Motor neuron (in vitro differentiated cells): Measurements from ENCODE around the gene TMTC1. TPM values are rescaled to one million over a fixed set of nuclear protein-coding genes. Genes with fewer than 3 reads are reported as not detected.
A peak's percentile ranks its signal among the peaks of the same experiment; 100 is the strongest.
"Not testable (repeated sequence)": the region's sequence is repeated elsewhere in the genome, so short reads cannot be mapped to it uniquely, and the experiment has no call there.

Experiments used
- ATAC-seq, 8 experiments: fragments of 200-7000 bp; cut with Tn5 transposase; replicated peaks in 6 of 8; 2 replicates each; pipeline ENCODE4 v1.8.0; 2021; ENCODE audit warnings: mild to moderate bottlenecking in 8 of 8, moderate library complexity in 8 of 8
- H3K27ac ChIP-seq, 2 donors: fragments of 250-450 bp; sonication (Bioruptor Pico); 2 replicates each; pipeline ENCODE4 v1.9.0; 2021; ENCODE audit warnings: antibody characterized with exemption in 2 of 2, mild to moderate bottlenecking in 2 of 2, moderate library complexity in 1 of 2
- H3K4me1 ChIP-seq, 2 donors: fragments of 250-450 bp; sonication (Bioruptor Pico); replicated peaks in 1 of 2; 2 replicates each; pipeline ENCODE4 v1.6.1; 2021; ENCODE audit warnings: antibody characterized with exemption in 2 of 2, mild to moderate bottlenecking in 2 of 2, moderate library complexity in 1 of 2
- H3K4me3 ChIP-seq, 5 donors: fragments of 250-450 bp; sonication (Bioruptor Pico); 2 replicates each; pipeline ENCODE4 v1.9.0; 2021; ENCODE audit warnings: antibody characterized with exemption in 5 of 5, mild to moderate bottlenecking in 5 of 5, moderate library complexity in 4 of 5
- WGBS, 10 experiments: fragments of 450-650 bp; shearing (Covaris generic); methylation state at CpG; one replicate each; pipeline ENCODE4 v1.0.0; 2022; 5-methylcytosine and 5-hydroxymethylcytosine counted together
- in situ Hi-C, 9 experiments: fragments of 400-800 bp; cut with MboI; loops; one replicate each; pipeline ENCODE4 v1.15.0; 2021; ENCODE audit warnings: low sequenced_read_pairs in 9 of 9, low pct_unique_long_range_greater_than_20kb in 2 of 9; ENCODE audit not compliant: unreplicated experiment in 9 of 9
- total RNA-seq, 8 experiments: library from RNA; unstranded; fragments of 300-600 nt; gene quantifications; 2 replicates each; pipeline versions ENCODE4 v1.2.3 to v1.2.4, GENCODE V29; 2022

TMTC1 gene
- total RNA-seq, 8 experiments from 2014 or later = 5.8 to 98.0 (median 10.4) TPM

GRCh38 chr12:29555451-29555850, 228.3 kb downstream of the TMTC1 start:
- H3K4me3 ChIP-seq, ATAC-seq, in situ Hi-C loops, H3K27ac ChIP-seq: not testable (repeated sequence)
- no CpG with 5 or more reads among the region's 2 CpGs for WGBS, 10 experiments
- peaks cover 0 to 20% of the 10 kb centered on the region in 2 donors for H3K4me1 ChIP-seq

GRCh38 chr12:29552994-29553748, 230.6 kb downstream of the TMTC1 start:
- no peak for ATAC-seq
- WGBS, 10 experiments = 34 to 94% (median 79%) methylated on average over 2 to 3 of the region's 3 CpGs; no CpG with 5 or more reads in 1 of the 10 experiments
- no peak overlapping the region for H3K27ac ChIP-seq
- no peak overlapping the region for H3K4me3 ChIP-seq
- in situ Hi-C loops = no loop called here
- H3K4me1 ChIP-seq = peaks cover 0 to 9% of the 10 kb centered on the region in 2 donors

- Histone ChIP-seq H3K4me3 (no peak overlapping the region), H3K27ac (no peak overlapping the region), H3K4me1 (peaks cover 0 to 9% of the 10 kb centered on the region in 2 donors)
- ATAC-seq = peak; percentile 59 to 89 (median 72)
- in situ Hi-C loops = no loop called here
- 0 to 20% (median 8%) methylated on average over 1 of the region's 1 CpG for WGBS, 10 experiments
Measured at GRCh38 chr12:29552324-29552927, 231.3 kb downstream of the TMTC1 start.

GRCh38 chr12:29551812-29552211, 231.9 kb downstream of the TMTC1 start:
- no peak overlapping the region for H3K4me3 ChIP-seq
- in situ Hi-C loops = no loop called here
- ATAC-seq = peak in 4 of 8 experiments; percentile 23 to 52 (median 38)
- 33 to 88% (median 69%) methylated on average over 1 to 3 of the region's 3 CpGs; no CpG with 5 or more reads in 2 of the 10 experiments for WGBS, 10 experiments
- H3K27ac ChIP-seq = no peak overlapping the region
- H3K4me1 ChIP-seq = peaks cover 0 to 9% of the 10 kb centered on the region in 2 donors

- in situ Hi-C loops = loop anchor here in 4 of 9 experiments (25.0 kb wide), 2 partner anchors 739 to 1264 kb away; no protein-coding TSS in a partner anchor
- 30 to 100% (median 92%) methylated on average over 1 to 2 of the region's 2 CpGs; no CpG with 5 or more reads in 3 of the 10 experiments for WGBS, 10 experiments
- no peak overlapping the region for H3K4me3 ChIP-seq
- ATAC-seq = no peak
- H3K4me1 ChIP-seq = peaks cover 0 to 9% of the 10 kb centered on the region in 2 donors
- H3K27ac ChIP-seq = no peak overlapping the region
Measured at GRCh38 chr12:29547864-29548263, 235.9 kb downstream of the TMTC1 start.

- ATAC-seq = peak in 4 of 8 experiments; percentile 14 to 84 (median 62)
- in situ Hi-C loops = loop anchor here in 4 of 9 experiments (25.0 kb wide), 2 partner anchors 740 to 1265 kb away; no protein-coding TSS in a partner anchor
- Histone ChIP-seq H3K27ac (no peak overlapping the region), H3K4me1 (peaks cover 0 to 8% of the 10 kb centered on the region in 2 donors), H3K4me3 (no peak overlapping the region)
- WGBS, 10 experiments = 0 to 93% (median 48%) methylated on average over 1 to 4 of the region's 4 CpGs
Measured at GRCh38 chr12:29547151-29547632, 236.6 kb downstream of the TMTC1 start.

- WGBS, 10 experiments = 54 to 100% (median 96%) methylated on average over 1 to 2 of the region's 2 CpGs; no CpG with 5 or more reads in 4 of the 10 experiments
- ATAC-seq = no peak
Measured at GRCh38 chr12:29546000-29546399, 237.7 kb downstream of the TMTC1 start.

GRCh38 chr12:29545102-29545467, 238.7 kb downstream of the TMTC1 start:
- WGBS, 10 experiments = 40 to 100% (median 83%) methylated on average over 1 to 4 of the region's 4 CpGs; no CpG with 5 or more reads in 3 of the 10 experiments
- no peak for ATAC-seq
- Histone ChIP-seq H3K4me1 (no peaks in the 10 kb centered on the region), H3K27ac (no peak overlapping the region), H3K4me3 (no peak overlapping the region)
- in situ Hi-C loops = loop anchor here in 4 of 9 experiments (25.0 kb wide), 2 partner anchors 742 to 1267 kb away; no protein-coding TSS in a partner anchor

More at GRCh38 chr12:29546000-29546399, 237.7 kb downstream of the TMTC1 start:
- in situ Hi-C loops = loop anchor here in 4 of 9 experiments (25.0 kb wide), 2 partner anchors 741 to 1266 kb away; no protein-coding TSS in a partner anchor
- Histone ChIP-seq H3K27ac (no peak overlapping the region), H3K4me1 (no peaks in the 10 kb centered on the region), H3K4me3 (no peak overlapping the region)

GRCh38 chr12:29544428-29545101, 239.2 kb downstream of the TMTC1 start:
- 79 to 100% (median 93%) methylated on average over 1 to 6 of the region's 6 CpGs; no CpG with 5 or more reads in 3 of the 10 experiments for WGBS, 10 experiments
- in situ Hi-C loops = loop anchor here in 4 of 9 experiments (25.0 kb wide), 2 partner anchors 743 to 1268 kb away; no protein-coding TSS in a partner anchor
- ATAC-seq = no peak
- Histone ChIP-seq H3K4me3 (no peak overlapping the region), H3K27ac (no peak overlapping the region), H3K4me1 (no peaks in the 10 kb centered on the region)

GRCh38 chr12:29543036-29543435, 240.7 kb downstream of the TMTC1 start:
- H3K27ac ChIP-seq = no peak overlapping the region
- 4 to 97% (median 80%) methylated on average over 1 to 4 of the region's 4 CpGs; no CpG with 5 or more reads in 1 of the 10 experiments for WGBS, 10 experiments
- H3K4me3 ChIP-seq = no peak overlapping the region
- H3K4me1 ChIP-seq = no peaks in the 10 kb centered on the region
- ATAC-seq = no peak
- in situ Hi-C loops = loop anchor here in 4 of 9 experiments (25.0 kb wide), 2 partner anchors 744 to 1269 kb away; no protein-coding TSS in a partner anchor

GRCh38 chr12:29537298-29537697, 246.4 kb downstream of the TMTC1 start:
- peak in 3 of 8 experiments; percentile 15 to 36 (median 32) for ATAC-seq
- 0 to 100% (median 75%) methylated on average over 1 to 2 of the region's 2 CpGs; no CpG with 5 or more reads in 2 of the 10 experiments for WGBS, 10 experiments
- in situ Hi-C loops = loop anchor here in 4 of 9 experiments (25.0 kb wide), 2 partner anchors 750 to 1275 kb away; no protein-coding TSS in a partner anchor
- H3K27ac ChIP-seq = no peak overlapping the region
- H3K4me1 ChIP-seq = peaks cover 6 to 35% of the 10 kb centered on the region in 2 donors
- no peak overlapping the region for H3K4me3 ChIP-seq

- Histone ChIP-seq H3K27ac (no peak overlapping the region), H3K4me3 (no peak overlapping the region), H3K4me1 (peaks cover 6 to 35% of the 10 kb centered on the region in 2 donors)
- 58 to 100% (median 82%) methylated on average over 1 to 2 of the region's 2 CpGs; no CpG with 5 or more reads in 4 of the 10 experiments for WGBS, 10 experiments
- peak in 5 of 8 experiments; percentile 98 to 100 (median 100) for ATAC-seq
- in situ Hi-C loops = loop anchor here in 4 of 9 experiments (25.0 kb wide), 2 partner anchors 752 to 1277 kb away; no protein-coding TSS in a partner anchor
Measured at GRCh38 chr12:29534935-29535334, 248.8 kb downstream of the TMTC1 start.
